ENCODE data around the gene GPC6.

Gene GPC6

DNA sequence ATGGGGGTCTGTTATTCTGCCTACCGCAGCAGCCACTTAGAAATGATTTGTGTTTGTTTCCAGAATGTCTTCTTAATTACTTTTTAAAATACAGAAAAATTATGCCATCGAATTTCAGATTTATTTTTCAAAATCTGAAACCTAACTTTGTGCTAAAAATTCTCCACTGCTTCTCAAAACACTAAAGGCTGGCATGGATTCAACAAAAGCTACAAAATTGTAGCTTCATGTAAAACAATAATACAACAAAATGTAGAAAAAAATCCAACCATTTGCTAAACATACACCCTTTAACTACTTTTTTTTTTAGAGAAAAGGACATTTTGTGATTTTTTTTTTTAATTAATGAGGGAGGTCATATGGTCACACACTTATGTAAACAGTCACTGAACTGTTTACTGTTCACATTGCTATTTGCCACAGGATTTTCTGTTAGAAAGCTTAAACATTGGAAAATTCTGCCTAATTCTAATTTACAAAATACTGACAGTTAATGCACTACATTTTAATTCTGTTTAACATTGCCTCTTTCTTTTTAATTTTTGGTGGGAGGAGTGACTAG lies 646.3 kb downstream of the GPC6 start:
- DNase-seq = no peak

DNA sequence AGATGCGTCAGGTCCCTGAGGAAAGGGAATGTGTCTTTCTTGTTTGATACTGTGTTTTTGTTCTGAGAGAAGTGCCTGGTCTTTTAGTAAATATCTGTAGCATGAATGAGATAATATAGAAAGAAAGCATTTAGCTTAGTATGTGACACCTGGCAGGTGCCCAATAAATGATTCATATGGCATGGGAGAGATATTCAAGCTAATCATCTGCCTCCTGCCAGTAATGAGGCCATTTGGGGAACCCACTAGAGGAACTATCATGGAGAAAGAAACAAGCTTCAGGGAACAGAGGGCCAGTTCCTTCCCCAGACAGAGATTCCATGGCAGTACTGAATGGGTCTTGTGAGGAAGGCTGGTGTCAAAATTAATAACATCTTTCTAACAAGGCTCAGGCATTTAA lies 648.9 kb downstream of the GPC6 start:
- DNase-seq = peak; percentile 30

DNA sequence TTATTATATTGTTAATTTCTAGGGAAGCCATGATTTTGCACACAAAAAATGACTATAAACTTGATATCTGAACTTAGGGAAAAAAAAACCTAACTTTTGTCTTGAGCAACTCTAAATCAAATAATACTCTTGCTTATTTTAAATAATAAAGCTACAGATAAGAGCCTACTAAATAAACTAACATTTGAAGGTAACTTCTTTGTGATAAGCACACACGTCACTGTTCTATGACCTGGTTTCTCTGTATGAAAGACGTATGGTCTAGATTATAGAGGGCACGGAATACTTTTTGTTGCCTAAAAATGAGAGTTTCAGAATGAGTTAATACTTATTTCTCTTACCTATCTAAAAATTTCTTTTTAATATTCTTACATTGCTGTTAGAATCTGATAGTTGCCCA lies 649.6 kb downstream of the GPC6 start:
- no peak for DNase-seq

DNA sequence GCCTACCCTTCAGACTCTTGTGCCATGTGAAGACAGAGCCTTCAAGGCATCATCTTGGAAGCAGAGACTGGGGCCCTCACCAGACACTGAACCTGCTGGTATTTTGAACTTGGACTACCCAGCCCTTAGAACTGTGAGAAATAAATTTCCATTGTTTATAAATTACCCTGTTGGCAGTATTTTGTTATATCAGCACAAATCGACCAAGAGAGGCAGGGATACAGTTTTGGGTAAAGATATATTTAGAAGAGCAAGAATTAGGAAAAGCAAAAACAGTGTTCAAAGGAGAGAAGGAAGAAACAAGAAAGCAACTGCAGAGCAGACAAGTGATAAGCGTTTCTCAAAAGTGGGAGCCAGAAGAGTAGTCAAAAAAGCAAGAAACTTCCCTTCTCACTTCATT lies 652.1 kb downstream of the GPC6 start:
- DNase-seq = no peak

DNA sequence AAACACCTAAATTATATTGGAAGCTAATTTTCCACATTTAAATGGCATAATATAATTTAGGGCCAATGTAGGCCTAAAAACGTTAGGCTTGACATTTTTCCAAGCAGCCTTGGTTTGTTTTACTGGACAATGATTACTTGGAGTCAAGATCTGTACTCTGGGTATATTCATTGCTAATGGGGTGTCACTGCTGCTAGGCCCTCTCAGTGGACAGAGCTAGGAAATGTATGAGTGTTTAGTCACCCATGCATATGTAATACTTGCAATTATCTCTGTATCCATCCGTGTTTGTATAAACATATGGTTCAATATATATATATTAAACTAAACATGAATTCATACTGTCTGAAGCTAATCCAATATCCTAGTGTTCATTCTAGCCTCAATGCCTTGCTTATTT lies 654.8 kb downstream of the GPC6 start:
- no peak for DNase-seq

DNA sequence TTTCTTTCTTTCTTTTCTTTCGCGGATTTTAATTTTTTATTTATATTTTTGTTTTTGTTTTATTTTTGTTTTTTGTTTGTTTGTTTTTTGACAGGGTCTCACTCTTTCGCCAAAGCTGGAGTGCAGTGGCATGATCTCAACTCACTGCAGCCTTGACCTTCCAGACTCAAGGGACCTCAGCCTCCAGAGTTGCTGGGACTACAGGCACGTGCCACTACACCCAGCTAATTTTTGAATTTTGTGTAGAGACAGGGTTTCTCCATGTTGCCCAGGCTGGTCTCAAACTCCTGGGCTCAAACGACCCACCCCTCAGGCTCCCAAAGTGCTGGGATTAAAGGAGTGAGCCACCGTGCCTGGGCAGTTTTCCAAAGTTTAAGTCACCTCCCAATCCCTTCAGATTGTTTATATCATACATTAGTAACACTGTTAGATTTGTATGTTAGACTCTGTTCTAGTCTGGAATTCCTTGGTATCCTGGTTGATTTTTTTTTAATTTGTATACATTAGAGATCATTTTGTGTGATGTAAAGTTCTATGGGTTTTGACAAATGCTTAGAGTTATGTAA lies 655.6 kb downstream of the GPC6 start:
- DNase-seq = no peak

DNA sequence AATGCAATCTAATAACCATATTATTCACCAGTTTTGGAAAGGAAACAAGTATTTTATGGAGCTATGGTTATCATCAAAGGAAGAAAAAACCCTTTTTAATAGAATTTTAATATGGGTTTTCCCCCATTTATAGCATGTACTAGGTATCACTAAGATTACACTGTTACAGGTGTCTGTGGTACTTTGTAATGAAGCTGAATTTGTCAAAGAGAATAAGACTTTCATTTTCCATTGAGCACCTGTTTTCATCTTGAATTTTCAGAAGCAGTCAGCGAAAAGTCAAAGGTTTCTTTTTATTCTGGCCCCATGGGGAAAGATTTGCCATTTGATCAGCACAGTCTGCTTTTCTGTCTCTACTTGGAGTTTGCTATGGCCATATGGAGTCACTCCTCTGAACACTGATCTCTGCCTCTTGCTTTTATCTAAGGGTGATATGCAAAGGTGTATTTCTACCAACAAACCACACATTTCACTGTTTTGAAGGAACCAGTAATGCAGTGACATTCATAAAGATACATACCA lies 662.9 kb downstream of the GPC6 start:
- no peak for DNase-seq

DNA sequence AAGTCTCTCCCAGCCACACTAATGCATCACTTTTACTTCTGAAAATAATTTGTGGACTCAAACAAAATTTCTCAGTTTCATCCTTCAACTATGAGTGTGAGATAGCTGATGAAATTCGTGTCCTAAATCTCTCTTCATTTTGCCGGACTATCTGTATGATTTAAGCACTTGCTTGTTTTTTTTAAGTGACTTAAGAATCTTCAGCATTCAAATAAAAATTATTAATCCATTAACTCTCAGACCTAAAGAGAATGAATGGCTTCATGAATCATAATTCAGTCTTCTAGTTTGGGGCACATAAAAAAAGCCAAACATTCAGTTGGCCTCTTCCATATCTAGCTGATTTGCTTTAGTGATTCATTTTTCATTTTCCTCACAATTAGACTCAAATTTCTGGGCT lies 673.4 kb downstream of the GPC6 start:
- no peak for DNase-seq

DNA sequence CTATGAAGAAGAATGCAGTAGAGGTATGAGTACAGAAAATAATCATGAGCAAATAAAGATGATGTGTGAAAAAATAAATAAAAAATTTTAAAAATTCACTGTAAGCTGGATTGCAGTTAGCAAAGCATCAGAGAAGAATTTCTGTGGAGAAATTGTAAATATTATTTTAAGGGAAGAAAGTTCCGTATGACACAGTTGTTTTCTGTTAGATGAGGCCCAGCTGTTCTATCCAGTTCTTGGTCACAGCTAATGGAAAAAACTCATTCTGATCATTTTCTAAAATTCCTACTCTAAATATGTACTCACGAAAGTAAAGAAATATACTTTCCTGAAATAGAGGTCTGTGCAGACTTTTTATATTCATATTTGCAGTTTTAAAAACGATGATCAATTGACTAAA lies 674.1 kb downstream of the GPC6 start:
- no peak for DNase-seq

DNA sequence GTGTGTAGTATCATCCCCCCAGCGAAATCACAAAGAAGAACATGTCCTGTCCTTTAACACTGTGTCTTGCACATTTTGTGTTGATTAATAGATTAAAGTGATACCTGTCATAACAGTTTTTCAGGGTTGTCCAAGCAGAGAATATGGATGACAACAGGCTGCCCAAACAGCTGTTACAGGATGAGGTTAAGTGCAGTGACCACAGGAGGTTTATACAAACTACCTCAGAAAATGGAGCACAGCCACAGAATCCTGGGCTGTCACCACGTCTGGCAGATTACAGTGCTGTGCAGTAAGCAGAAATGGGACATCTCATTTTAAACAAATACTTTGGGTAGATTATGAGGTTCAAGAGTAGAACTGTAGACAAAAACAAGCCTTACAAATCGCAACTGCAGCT lies 677.3 kb downstream of the GPC6 start:
- DNase-seq = no peak

DNA sequence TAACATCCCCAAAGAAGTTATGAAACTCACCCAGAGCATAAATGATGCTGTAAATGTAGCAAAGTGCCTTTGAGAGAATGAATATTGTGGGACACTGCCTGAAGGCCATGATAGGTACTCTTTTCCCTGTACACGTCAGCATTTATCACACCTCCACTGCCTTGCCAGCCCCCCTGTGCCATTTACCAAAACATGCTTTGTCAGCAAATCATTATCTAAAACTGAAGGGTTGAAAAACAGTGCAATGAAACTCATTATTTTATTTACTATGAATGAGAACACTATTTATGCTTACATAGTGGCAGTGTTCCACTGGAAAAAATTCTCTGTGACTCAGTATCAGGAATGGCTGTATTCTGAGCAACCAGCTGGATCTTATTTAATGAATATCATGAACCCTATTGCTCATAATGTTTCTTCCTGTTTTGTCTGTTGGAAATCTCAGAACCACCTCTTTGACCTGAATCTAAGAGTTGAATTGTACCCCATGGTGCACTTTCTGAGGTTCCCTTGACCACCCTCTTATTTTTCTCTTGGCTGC lies 688.7 kb downstream of the GPC6 start:
- DNase-seq = no peak

DNA sequence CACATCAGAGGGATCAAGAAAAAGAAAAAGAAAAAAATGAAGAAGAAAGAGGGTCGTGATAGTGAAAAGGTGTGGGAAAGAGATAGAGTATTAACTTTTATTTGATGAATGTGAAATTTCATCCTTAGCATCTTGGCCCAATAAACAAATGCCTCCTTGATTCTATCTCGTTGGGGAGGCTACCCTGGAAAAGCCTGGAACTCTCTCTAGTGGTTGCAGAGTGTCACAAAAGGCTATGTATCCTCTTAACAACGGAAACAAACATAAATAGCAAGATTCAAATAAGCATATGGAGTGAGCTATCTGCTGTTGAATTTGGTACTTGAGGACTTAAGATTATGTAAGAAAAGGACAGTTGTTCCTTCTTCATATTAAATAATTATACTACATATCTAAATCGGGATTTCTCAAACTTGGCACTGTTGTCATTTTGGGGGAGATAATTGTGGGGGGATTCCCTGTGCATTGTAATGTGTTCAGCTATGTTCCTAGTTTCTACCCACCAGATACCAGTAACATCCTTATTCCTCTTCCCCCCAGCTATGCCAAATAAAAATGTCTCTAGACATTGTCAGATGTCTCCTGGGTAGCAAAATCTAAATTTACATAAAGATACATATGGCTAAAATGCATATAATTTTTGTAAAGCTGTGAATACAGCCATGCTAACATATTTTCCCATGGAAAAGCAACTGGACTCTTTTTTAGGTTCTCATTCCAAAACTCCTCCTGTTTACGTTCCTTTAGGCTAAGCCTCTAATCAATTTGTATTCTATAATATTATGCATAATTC lies 695.7 kb downstream of the GPC6 start:
- no peak for DNase-seq

DNA sequence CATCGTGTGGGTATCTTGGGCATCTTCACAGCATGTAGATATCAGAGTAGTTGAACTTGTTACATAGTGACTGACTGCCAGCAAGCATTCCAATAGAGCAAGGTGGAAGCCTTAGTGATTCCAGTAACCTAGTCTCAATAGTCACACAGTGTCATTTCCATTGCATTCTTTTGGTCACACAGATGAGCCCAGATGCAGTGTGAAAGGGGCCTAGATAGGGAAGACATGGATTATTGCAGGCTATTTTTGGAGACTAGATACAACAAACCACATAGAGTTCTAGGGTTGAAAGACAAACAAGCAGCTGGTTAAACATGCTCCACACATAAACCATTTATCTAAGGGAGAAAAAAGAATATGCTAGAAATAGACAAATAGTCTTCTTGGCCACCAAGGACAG lies 699.4 kb downstream of the GPC6 start:
- no peak for DNase-seq

DNA sequence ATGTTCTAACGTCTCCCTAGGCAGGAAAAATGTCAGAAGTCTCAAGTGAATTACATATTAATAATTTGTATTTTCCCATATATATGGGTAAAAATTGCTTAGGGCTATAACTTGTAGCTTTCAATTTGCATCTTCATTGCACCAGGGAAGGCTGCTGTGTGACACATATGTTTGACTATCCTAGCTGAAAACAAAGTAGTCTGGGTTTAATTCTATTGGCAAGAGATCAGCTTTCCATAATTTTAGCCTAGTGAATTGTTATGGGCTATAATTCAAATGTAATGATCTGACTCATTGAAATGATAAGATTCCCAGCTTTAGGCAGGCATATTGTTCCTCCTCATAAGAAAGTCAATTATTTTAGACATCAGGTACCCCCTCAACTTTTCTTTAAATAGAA lies 699.8 kb downstream of the GPC6 start:
- DNase-seq = no peak

DNA sequence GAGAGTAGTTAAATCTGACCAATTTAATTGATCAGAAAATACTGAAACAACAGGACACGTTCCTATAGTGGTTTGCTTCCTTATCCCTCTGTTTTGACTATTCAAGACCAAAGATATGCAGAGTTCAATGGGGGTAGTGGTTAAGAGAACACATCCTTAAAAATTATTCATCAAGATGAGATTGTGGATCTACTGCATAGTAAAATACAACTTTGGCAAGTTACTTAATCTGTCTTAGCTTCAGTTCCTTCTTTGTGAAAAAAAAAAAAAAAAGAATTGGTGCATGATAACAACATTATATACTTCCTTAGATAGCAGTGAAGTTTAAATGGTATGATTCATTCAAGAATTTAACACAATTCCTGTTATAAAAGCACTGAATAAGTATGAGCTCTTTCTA lies 700.8 kb downstream of the GPC6 start:
- no peak for DNase-seq

DNA sequence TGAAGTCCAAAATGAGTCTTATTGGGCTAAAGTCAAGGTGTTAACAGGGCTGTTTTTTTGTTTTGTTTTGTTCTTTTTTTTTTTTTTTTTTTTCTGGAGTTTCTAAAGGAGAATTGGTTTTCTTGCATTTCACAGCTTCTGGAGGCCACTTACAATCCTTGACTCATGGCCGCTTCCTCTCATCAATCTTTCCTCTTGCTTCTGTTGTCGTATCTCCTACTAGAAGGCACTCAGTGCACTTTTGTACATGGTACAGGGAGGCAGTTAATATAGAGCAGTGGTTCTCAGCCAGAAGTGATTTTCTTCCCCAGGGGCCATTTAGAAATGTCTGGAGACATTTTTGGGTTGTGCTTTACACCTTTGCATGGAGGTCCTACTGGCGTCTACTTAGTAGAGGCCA lies 706.3 kb downstream of the GPC6 start:
- DNase-seq = no peak

DNA sequence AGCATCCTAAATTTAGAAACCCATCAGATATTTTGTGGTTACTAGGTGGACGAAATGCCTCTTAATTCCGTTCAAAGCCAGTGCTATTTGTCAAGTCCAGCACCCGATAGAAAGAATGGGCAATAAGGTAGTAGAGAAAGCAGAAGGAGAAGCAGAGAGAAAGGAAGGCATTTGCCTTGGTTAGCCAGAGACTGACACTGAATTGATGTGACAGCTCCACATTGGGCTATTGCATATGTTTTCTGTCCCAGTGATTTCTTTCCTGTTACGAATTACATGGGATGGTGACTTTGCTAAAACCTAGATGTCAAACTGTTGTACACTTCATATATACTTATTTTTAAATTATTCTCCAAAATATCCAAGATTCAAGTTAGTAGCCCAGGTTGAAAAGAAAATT lies 710.3 kb downstream of the GPC6 start:
- no peak for DNase-seq

DNA sequence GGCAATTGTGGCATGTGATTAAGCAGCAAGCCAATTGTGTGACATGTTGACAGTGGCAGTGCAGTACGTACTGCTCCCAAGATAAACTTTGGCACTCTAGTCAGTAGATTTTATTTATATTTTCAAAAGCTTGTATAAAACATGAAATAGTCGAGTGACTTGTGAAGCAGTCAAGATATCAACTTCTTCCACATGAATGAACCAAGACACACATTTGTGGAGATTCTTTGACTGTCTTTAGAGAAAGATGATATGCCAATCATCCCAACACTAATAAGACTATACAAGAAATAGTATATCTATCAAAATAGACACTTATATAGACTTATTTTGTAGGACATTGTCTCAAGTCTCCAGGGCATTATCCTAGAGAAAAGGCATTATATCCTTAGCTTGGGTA lies 714.8 kb downstream of the GPC6 start:
- no peak for DNase-seq

DNA sequence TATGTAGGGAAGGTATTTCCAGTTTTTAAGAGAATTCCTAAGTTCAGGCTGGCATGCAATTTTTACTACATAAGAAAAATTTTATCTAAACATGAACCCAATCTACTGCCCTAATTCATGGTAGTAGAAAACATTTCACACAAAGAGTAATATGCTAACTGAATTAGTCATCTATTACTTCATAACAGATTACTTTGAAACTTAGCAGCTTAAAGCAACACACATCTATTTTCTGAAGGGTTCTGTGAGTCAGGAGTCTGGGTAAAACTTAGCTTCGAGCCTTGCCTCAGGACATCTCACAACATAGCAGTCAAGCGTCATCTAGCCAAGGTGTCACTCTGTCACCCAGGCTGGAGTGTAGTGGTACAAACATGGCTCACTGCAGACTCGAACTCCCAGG lies 715.4 kb downstream of the GPC6 start:
- DNase-seq = no peak

DNA sequence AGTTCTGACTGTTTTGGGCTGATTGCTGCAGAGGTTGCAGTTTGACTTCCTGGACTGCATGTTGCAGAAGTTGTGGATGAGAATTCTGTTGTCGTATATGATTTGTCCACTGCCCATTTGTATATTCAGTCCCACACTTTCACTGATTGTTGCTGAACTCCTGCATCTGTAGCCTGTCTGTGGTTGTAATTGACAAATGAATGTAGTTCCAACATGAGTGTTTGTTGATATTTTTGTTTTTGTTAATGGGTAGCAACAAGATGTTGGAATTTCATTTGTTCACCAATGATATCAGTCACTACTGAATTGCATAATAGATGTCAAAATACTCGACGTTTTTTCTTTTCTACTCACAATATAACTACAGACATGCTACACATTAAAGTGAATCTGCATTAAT lies 719.0 kb downstream of the GPC6 start:
- DNase-seq = no peak

DNA sequence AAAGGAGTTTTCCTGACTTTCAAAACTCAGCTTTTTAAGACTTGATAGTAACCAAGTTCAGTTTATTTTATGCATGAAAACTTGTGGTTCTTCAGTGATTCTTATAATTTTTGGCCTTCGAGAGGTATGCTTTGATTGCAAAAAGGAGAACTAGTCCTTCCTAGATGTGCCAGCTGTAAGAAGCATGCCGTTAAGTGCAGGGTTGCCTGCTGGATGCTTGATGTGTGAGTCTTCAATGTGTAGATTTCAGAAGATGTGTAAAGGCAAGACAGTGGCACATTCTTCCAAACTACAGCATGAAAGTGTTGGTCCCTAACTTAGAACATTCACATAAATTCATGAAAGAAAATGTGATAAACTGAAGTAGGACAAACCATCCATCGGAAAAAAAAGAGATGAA lies 720.4 kb downstream of the GPC6 start:
- DNase-seq = no peak

DNA sequence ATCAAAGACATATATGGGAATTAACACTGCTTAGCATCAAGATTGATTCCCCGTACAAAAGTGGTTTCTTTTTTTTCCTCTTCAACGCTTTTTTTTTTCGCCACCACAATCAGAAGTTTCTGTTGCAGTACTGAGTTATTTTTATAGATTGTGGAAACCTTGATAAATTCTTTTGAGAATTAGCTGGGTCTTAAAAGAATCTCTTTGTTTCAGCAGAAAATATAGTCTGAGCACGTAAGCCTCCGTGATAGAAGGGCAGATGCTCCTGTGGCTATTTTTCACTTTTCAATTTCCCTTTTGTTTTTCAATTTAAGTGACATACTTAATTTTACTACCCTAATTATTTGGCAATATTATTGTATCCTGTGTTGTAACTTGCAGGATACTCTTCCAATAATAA lies 721.0 kb downstream of the GPC6 start:
- DNase-seq = no peak

DNA sequence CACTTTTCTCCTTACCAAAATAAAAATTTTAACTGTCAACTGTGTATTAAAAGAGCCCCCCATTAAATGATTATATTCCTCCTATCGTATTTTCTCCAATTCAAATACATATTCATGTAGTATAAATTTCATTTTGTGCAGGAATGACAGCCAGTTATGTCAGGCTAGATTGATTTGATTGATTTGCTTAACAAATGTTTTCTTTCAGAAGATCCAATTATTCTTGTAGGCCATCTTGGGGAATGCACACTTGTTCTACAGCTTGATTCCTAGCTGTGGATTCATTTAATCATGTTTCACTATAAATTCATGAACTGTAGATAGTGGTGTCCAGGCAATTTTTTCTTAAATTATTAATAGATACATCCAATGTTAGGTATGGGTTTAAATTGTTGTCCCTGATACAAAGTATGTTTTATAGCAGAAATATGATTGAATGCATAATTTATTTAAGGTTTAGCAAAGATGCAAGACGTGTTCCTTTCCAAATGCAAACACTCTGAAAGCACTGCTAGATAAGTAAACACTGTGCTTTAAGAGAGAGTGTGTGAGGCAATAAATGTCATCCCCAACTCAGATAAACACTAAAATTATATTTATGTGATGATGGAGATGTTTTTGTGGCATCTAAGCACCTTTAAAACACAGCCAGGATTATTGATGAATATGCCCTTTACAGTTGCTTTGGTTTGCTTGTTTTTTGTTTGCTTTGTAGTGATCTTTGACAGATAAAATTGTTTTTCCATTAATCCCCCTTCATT lies 721.7 kb downstream of the GPC6 start:
- DNase-seq = no peak

DNA sequence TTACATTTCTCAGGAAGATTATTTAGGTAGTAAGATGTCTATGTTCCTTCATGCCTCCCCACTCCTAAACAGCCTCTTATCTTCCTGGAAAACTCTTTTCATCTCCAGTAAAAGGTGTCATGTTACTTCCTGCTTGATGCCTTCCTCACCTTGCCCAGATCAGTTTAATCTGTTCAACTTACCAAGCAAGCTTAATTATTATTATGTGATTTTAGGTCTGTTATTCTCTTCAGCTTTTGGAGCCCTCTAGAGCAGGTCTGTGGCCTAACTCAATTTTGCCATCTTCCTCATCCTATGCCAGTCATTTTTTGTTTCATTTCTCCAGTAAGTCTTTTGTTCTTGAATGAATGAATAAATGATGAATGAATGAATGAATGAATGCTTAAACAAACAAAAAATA lies 724.5 kb downstream of the GPC6 start:
- no peak for DNase-seq
